SHP77 treated with DMSO at 0.1 percent for 48 hours (cell line): ENCODE measurements around the gene GPR61.
A peak's percentile ranks its signal among the peaks of the same experiment; 100 is the strongest.

Experiments used
- DNase-seq: peaks from one replicate; lab custom pipeline; 2025; lab: John Stamatoyannopoulos, UW

Gene GPR61, protein sequence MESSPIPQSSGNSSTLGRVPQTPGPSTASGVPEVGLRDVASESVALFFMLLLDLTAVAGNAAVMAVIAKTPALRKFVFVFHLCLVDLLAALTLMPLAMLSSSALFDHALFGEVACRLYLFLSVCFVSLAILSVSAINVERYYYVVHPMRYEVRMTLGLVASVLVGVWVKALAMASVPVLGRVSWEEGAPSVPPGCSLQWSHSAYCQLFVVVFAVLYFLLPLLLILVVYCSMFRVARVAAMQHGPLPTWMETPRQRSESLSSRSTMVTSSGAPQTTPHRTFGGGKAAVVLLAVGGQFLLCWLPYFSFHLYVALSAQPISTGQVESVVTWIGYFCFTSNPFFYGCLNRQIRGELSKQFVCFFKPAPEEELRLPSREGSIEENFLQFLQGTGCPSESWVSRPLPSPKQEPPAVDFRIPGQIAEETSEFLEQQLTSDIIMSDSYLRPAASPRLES

DNA sequence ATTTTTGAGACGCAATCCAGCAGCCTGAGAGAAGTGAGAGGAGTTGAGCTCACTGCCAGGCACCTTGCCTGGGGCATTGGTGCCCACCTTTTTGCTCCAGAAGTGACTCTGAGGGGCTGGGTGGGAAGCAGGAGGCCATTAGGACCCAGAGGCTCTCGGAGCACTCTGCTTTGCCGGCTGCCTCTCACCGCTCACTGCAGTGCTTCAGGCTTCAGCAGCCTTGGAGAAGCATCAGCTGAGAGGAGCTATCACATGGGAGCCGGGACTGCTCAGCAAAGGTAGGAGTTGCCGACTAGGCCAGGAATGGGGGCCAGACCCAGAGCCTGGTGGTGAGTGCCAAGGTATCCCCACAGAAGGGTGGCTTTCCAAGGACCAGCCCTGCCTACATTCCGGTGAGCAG is at the start of gene GPR61:
Gene GPR61 (plus strand): TSS at position 197 of the 400 bp plus-strand sequence. CDS start 3,151 bp downstream, outside the sequence.
- DNase-seq = no peak

DNA sequence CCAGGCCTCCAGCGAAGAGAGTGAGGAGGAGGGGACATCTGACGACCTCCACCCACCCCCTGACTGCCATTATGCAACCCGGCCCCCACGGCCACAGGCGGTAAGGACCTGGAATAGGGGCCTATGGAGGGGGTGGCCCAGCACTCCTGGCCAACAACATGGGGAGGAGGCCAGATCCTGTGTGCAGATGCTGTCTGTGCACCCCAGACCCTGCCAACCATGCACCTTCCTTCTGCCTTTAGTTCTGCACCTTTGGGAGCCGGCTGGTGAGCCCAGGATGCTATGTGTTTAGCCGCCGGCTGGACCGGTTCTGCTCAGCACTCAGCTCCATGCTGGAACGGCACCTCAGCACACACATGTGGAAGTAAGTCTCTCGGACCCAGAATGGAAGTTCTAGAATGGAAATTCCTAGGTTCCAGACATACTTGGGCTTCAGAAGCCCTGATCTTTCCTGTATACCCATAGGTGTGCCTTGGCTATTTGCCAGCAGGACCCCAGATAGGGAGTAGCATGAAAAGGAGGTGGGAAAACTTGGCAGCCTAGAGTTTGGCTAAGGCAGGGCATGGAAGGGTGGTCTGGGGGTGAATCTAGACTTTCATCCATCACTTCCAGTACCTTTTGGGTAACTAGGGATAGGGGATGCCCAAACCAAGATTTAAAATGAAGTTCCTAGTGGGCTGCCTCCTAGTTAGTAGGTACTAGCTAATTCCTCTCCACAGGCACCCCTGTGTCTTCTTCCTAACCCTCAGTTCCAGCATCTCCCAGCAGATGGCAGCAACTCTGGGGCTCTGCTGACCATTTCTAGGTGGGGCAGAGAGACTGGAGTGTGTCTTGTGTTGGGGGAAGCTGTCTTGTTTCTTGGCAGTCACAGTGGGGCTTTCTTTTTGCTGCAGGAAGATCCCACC is 49.4 kb upstream of the GPR61 start:
- peak; percentile 8 for DNase-seq

DNA sequence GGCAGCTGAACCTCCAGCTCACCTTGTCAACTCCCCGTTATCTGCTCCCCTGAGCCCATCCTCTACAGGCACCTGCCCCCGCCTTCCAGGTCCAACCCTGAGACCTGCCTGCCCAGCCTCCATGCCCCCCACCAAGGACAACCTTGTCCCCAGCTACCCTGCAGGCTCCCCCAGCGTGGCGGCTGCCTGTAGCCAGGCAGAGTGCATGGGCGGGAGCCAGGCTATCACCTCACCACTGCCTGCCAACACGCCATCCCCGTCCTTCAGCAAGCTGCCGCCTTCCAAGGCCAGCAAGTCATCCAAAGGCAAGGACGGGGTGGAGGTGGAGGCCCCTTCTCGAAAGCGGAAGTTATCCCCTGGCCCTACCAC is 48.8 kb upstream of the GPR61 start:
- DNase-seq = no peak

DNA sequence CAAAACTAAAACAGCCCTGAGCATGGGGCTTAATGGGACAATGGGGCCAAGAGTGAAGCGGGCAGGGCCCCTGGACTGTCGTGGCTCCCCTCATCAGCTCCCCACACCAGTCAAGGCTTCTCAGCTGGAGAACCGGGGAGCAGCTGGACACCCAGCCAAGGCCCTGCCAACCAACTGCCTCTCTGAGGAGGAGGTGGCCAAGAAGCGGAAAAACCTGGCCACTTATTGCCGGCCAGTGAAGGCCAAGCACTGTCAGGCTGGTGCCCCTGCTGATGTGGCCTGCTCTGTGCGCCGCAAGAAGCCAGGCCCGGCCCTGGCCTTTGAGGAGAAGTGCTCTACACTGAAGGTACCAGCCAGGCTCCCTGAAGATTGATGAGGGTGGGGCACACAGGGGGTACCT is 48.3 kb upstream of the GPR61 start:
- no peak for DNase-seq

DNA sequence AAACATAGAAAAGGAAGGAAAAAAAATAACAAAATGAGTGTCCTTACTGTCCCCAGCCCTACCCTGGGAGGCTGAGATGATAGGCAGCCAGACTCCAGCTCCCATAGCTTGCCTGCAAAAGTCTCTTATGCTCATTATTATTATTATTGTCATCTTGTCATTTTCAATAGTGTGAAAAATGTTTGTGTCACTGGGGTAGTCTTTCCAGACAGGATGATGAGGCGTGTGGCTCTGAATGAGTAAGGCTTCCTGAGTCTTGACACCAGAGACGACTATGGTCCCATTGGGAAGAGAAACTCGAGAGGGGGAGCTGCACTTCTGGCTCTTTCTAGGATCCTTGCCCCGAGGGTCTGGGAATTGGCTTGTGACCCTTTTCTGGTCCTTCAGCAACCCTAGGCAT is 46.9 kb upstream of the GPR61 start:
- DNase-seq = no peak

DNA sequence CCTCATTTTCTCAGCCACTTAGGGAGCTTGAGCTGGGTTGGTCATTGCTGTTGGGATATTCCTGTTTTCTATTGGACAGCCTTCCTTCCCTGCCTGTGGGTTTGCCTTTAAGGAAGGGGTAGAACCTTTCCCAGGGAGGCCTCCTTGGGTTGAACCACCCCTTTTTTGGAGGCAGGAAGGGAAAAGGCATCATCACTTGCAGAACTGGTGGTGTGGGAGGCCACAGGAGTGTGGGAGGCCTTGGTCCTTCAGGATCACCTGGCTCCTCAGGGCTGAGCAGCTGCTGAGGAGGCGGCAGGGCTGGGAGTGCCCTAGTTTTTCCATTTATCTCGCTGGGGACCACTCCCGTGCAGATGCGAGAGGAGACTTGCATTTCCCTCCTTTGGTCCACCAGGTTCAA is 46.4 kb upstream of the GPR61 start:
- DNase-seq = no peak

DNA sequence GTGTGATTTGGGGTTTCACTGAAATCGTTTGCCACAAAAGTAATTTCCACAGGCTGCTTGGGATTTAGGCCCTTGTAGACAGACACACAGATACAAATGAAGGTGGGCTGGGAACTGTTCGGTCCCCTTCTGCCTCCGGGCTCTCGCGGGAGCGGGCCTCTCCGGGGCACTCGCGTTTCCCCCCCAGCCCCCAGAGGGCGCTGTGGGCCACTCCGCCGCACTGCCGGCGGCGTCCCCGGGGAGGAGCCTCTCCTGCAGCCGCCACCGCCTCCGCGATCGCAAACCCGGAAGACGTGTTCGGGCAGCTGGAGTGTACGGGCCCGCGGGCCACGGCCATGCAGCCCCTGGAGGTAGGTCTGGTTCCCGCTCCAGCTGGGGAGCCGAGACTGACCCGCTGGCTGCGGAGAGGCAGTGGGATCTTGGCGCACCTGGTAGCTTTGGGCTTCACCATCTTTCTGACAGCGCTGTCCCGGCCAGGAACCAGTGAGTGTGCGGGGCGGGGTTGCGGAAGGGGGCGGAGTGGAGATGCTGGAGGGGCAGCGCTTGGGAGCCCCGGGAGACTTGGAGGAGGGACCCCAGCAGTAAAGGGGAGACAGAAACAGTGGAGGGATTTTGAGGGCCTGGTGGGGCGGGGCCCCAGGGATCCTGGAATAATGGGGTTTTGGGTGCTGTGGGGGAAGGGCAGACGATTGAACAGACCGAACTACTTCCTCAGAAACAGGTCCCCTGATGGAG is 45.7 kb upstream of the GPR61 start, which contains the start of gene CYB561D1:
Gene CYB561D1 (plus strand): TSS at position 290 of the 735 bp plus-strand sequence. CDS start 46 bp downstream, at position 336.
- DNase-seq = peak; percentile 65

DNA sequence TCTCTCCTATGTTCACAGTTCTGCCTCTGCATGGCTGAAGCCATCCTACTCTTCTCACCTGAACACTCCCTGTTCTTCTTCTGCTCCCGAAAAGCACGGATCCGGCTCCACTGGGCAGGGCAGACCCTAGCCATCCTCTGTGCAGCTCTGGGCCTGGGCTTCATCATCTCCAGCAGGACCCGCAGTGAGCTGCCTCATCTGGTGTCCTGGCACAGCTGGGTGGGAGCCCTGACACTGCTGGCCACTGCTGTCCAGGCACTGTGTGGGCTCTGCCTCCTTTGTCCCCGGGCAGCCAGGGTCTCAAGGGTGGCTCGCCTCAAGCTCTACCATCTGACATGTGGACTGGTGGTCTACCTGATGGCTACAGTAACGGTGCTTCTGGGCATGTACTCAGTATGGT is 43.9 kb upstream of the GPR61 start:
- DNase-seq = no peak

DNA sequence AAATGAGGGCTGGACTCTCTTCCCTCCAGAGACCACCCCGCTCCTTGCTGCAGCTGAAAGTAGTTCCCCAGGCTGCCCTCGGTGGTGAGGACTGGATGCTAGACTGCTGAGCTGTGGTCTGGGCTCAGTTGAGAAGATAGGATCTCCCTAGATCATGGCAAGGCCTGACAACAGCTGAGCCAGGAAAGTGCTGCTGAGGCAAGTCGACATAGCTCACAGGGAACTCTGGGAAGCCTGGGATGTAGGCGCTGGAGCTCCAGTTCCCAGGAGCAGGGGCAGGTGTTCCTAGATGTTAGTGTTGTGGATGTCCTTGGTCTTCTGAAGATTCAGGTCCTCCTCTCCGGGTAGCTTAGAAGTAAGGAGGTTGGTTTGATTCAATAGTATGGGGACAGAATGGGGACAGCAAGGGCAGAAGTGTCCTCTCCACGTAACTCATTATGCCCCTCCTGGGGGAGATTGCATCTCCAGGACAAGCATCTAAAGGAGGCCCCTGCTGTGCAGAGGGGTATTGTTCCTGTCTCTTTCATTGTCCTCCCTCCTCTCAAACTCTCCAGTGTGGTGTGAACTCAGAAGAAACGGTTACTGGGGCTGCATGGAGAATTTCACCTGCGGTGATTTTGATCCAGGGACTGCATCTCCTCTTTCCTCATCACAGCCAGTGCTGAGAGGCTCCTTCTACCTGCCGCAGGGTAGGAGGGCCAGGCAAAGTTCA is 42.1 kb upstream of the GPR61 start:
- DNase-seq = no peak

DNA sequence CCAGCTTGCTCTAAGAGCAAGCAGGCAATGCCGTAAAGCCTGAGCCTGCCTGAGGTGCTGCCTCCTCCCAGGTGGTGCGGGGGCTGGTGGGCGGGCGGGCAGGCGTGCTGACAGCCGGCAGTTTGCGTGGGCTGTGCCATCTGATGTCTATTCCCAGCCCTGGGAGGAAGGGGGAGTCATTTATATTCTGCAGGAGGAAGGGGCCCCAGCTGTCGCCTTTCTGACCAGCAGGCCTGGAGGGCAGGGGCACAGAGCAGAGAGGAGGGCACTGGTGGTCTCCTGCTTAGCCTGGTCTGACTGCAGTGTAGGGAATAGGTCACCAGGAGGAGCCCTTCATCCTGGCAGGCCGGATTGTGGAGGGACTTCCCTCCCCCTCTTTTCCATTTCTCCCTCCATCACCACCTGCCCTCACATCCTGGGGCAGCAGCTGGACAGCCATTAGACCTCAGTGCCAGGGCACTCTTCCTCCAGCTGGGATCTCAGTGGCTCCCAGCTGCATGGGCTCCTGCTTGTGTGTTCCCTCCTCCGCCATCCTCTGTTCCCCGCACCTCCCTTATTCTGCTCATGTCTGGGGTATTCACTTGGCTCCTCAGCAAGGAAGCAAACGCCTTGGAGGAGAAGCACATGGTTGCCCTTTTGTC is 41.4 kb upstream of the GPR61 start:
- peak; percentile 83 for DNase-seq

DNA sequence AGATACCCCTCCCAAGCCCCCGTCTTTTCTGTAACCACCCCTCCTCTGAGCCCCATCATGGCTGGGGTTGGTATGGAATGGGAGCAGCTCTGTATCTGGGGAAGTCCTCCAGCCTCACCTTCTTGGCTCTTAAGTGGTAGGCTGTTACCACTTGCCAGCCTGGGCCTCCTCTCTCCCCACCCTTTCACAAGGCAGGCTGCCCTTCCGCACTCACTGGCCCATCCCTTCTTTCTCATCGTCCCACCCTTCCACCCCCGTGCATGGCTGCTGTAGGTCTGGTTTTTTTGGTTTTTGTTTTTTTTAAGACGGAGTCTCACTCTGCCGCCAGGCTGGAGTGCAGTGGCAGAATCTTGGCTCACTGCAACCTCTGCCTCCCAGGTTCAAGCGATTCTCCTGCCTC is 40.6 kb upstream of the GPR61 start:
- no peak for DNase-seq

DNA sequence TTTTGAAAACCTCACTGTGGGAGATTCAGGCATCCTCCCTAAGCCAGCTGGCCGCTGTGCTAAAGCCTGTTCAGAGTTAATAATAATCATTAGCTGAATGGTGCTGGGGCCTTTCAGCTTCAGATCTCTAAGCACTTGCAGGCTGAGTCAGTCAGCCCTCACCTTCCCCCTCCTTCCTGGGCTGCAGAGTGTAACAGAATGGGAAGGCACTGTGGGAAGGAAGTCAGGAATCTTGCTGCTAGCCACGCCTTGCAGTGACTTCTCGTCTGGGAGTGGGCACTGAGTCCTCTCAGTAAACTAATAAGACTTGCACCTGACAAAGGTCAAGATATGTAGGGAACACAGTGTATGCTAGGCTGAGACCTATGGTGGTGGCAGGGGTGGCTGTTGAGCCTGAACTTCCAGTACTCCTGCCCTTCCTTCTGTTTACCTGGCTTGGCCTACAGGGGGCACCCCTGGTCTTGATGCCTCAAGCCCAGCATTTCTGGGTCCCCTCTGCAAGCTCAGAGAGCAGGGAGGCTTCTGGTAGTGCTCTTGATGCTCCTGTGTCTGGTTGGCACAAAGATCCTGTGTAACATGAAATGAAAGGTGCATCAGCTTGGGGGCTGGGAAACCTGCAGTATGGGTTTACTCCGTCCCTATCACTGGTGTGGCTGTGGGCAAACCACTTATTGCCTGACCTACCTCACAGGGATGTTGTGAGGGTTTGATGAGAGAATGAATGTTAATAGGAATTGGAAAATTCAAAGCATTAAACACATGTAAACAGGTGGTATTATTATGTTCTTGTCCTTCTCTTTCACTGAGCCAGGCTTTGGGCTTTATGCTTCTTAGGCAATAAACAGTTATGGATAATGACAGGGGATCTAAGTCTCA is 39.8 kb upstream of the GPR61 start:
- no peak for DNase-seq

DNA sequence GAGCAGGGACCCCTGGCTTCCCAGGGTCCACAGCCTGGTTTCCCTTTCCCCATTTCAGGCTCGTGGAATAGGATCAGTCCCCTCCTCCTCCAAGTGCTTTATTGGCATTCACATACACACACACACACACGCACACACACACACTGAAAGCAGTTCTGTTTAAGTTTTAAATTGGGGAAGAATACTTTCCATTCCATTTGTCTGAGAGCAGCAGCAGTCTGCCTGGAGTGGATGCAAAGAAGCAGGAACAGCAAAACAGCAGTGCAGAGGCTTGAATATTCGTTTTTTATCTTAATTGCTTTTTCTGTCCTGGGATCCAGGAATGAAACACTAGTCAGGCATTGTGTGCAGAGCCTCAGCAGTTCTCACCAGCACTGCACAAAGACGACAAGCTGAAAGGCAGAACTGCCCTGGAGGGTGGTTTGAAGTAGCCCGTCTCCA is 38.7 kb upstream of the GPR61 start:
- DNase-seq = no peak

DNA sequence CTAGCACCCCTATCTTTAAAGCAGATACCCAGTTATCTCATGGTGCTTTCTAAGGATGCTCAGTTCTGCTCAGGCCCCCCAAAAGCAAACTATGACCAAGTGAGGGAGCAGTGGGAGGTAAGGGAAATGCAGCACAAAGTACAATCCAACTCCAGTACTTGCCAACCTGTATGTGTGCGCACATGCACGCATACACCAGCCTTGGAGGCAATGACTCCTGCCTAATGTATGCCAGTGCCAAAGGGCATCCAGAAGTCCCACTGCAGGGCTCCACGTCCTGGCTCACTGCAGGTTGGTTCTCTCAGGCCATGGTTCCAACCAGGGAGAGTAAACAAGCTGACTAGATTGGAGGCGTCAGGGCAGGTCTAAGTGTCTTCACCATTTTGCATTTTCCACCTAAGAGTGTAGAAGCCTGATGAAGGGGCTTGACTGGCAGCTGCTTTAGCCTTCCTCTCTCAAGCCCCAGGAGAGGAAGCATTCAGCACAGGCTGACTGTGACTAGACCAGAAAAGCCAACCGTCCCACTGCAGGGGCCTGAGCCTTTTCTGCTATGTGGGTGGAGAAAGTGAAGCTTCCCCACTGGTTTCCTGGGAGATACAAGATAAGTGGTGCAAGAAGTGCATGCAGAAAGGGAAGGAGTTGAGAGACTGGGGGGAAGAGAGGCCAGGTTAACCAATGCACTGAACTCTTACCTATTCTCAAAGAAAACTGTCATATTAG is 37.9 kb upstream of the GPR61 start:
- no peak for DNase-seq

DNA sequence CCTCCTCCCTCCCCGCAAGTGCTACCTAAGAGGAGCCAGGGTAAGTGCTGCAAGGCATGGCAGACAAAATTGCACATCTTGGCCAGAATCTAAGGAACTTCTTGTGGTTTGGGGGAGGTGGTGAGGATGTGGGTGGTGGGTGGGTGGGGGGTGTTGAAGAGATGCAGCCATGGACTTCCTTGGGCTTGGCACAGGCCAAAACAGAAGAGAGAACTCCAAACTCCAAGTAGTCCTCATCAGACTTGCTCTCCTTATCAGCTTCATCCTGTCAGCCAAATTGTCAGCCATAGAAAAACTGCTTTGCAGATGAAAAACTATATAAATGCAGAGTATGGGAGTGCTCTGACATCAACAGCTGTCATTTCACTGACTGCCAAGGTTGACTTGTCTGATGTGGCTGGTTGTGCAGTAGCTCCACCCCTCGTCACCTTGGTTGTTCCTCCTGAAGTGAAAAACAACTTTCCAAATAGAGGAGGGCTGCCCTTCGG is 37.3 kb upstream of the GPR61 start:
- DNase-seq = no peak

DNA sequence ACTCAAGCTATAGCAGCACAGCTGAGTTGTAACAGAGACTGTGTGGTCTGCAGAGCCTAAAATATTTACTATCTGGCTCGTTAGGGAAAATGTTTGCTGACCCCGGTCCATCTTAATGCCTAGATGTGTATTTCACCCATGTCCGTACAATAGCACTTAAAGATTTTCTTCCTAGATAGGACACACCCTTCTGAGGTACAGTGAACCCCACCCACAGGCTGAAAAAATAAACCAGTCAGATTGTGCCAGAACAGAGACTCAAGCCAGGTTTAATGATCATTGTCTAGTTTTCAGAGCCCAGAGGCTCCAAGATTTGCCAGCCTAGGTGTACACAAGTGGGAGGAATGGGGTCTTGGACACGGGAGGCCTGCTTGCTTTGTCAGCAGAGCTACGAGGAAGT is 35.7 kb upstream of the GPR61 start:
- DNase-seq = no peak

DNA sequence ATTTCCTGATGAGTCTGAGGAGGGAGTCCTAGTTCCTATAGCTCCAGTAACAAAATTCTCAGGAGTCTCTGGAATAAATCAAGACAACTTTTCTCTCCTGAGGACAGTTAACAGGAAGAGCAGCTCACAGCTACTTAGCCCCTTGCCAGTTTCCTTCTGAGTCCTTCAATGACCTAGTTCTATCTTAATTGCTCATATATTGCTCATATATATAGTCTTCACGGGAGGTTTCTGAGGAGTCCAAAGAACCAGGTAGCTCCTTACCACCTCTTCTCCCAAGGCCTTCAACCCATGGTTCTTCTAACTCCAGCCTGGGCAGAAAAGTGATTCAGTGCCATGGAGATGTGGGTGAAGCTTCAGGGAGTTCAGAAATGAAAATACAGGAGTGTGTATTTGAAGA is 34.7 kb upstream of the GPR61 start:
- DNase-seq = no peak

DNA sequence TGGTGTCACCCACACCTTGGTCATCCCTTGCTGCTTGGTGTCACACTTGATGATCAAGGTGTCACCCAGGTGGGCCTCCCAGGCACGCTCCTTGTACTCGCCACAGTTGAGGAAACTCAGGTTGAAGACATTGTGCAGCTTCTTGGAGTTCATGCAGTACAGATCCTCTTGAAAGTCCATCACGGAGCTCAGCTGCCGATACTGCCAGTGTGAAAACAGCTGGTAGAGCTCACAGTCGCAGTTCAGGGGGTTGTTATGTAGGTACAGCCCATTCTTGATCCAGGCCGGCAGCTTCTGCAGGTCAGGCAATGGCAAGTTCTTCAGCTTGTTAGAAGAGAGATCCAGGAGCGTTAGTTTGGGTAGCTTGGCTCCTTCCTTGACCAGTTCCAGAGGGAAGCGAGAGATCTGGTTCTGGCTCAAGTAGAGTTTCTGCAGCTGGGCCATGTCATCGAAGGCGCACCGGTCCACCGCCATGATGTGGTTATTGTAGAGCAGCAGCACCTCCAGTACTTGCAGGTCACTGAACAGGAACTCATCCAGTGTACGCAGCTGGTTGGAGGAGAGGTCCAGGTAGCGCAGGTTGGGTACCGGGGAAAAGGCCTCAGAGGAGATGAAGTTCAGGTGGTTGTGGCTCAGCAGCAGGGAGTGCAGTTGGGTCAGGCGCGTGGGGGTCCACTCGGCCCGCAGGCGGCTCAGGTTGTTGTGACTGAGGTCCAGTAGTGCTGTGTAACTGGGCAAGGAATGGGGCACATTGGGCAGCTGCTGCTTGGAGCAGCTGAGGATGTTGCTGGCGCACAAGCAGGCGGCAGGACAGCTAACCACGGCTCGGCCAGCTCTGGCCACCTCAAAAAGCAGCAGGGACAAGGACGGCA is 31.4 kb upstream of the GPR61 start:
- no peak for DNase-seq
